A172 (cell line): ENCODE results near the gene NTM. TPM values are rescaled to one million over a fixed set of nuclear protein-coding genes. Genes with fewer than 3 reads are reported as not detected.
A peak's percentile ranks its signal among the peaks of the same experiment; 100 is the strongest.

Experiments used
- DNase-seq: peaks from one replicate; pipeline ENCODE4 v3.0.0-alpha.2; 2015; ENCODE audit warnings: low spot score
- total RNA-seq: library from RNA; depleted of rRNA; stranded (reverse); fragments of >200 nt; shearing (Covaris generic); gene quantifications from 2 replicates; pipeline ENCODE4 v1.2.3, GENCODE V29; 2014

NTM gene
- total RNA-seq, 1 experiment from 2014 or later: 1.4 TPM

DNA sequence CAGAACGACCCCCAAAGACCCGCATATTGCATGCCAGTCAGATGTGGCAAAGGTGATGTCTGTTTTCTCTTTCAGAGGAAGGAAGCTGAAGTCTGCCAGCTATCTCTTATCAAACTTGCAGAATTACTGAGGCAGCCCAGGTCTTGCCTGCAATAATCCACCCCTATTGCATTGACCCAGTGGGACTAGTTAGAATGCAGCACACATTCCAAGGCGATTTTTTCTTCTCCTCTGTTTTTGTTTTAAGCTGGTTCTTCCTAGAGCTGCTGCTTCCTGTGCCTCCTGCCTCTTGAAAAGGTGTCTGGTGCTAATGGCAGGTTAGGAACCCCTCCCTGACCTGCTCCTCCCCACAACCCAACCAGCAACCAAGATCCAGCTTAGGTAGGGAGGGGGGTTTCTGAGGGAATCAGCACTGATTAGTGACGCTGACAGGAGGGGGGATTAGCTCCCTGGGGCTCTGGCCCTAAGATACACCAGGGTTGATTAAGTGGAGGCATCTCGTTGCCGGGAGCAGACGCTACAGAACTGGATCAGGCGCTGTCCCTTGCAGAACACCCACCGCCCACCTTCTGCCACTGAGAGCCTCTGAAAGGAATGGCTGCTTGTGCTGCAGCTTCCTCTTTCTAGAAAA lies 2.8 kb downstream of the NTM start:
- no peak for DNase-seq

DNA sequence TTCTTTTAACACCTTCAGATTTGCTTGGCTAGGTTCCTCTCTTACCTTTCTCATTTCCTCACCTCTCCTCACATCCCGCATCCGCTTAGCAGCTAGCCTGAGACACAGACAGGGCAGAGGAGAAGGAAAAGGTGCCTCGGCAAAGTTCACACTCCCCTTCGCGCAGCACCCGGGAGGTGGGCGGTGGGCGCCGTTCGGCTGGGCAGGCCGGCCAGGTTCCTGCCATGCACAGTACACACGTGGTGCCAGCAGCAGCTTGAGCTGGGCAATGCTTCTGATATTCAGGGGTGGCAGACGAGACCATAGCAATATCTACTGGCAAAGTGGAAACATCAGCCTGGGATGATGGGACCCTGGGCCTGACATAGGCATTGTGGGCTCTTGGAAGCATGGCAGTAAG lies 3.3 kb downstream of the NTM start:
- no peak for DNase-seq

DNA sequence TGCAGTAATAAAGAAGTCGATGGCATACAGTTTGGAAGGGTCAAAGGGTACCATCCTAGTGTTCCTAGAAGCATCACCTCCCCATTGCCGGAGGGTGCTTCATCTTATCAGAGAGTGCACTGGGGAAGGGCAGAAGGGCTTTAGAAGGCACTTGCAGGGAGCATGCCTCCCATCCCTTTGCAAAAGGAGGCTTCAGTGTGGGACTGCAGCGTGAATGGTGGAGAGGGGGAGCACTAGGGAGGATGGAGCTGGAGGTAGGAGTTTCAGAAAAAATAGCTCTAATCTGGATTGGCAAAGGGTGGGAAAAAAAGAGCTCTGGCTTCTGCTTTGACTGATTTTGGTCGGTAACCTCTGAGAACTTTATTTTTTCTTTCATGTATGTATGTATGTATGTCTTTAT lies 5.0 kb downstream of the NTM start:
- DNase-seq: no peak

DNA sequence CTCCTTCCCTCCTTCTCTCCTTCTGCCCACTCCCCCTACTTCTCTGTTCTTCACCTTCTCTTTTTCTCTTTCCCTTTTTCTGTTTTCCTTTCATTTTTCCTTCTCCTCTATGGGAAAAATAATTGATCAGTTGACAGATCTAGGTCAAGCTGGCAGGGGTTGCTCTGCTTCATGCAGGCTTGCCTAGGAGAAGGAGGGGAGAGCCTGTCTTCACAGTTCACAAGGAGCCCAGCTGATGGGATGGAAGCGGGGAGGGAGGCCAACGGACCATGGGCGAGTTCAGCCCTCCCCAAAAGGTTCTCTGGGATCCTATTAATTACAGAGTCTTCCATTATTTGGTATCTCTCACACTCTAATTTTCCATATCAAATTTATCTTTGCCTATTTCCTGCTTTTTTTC lies 5.5 kb downstream of the NTM start:
- DNase-seq: no peak

DNA sequence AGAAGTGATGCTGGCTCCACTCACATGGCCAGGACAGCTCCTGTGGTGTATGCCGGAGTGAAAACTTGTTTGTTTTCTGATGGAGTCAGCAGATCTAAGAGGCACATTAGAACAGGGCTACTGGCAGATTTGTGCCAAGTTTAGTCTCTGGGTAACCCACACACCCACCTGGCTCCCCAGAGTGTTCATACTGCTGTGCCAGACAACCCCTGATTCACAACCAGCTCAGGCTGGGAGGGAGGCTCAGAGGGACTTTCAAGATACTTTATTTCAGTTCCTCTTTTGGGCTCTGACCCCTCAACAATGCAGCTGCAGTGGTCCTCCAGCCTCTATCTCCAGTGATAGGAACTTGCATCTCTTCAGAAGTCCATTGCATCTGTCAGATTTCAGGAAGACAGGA lies 8.5 kb downstream of the NTM start:
- DNase-seq: no peak

DNA sequence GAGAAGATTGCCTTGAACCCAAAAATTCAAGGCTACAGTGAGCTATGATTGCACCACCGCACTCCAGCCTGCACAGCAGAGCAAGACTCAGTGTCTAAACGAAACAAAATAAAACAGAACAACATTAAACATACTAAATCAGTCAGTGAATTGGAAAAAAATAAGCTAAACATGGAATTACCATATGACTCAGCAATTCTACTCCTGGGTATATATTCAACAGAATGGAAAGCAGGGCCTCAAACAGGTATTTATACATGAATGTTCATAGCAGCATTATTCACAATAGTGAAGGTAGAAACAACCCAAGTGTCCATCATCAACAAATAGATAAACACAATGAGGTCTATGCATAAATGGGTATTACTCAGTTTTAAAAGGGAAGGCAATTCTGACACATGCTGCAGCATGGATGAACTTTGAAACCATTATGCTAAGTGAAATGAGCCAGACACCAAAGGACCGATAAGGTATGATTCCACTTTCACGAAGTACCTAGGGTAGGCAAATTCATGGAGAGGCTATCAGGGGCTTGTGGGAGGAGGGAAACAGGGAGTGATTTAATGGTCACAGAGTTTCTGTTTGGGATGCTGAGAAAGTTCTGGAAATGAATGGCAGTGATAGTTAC lies 15.5 kb downstream of the NTM start:
- DNase-seq: no peak

DNA sequence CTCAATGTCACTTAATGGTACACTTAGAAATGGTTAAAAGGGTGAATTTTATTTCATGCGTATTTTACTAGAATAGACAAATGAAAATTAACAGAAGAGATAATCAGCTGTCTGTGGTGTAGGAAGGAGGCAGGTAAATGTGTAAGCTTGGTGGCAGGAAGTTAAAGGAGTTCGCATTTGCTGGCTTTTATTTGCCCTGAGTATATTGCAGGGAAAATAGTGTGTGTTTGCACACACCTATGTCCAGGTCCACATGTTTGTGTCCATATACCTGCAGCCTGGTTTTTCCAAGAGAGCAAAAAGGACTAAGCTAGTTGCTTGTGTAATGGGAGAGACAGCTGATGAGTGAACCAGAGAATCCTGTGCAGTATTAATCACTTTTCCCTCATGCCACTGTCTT lies 16.0 kb downstream of the NTM start:
- DNase-seq: no peak

DNA sequence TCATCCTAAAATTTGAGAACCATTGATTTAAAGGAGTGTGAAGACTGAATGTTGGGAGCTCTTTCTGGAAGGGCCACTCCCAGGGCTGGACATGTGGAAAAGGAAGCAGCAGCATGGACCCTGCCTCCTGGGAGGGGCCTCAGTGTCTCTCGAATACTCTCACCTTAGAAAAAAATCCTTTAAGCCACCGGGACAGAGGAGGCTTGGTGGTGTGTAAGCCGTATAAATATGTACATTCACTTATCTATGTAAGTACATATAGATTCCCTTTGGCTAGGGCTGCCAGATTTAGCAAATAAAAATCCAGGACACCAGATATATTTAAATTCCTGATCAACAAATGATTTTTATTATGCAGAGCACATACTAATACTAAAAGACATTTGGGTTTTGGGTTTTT lies 17.6 kb downstream of the NTM start:
- no peak for DNase-seq

DNA sequence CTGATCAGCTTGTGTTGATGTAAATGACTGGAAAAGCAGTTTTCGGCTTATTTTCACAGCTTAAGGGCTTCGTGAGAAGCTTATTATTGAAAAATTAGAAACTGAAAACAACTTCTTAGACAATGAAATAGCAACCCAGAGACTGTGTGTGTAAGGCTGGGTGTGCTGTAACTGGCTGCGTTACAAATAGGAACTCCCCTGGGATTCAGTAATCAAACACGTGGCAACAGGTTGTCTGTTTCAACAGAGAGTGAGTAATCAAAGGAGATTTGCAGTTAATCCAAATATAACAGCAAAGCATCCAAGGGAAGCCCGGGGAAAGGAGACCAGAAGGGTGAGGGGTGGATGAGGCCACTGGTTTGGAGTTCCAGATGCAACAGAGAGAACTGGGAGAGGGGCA lies 19.2 kb downstream of the NTM start:
- no peak for DNase-seq

DNA sequence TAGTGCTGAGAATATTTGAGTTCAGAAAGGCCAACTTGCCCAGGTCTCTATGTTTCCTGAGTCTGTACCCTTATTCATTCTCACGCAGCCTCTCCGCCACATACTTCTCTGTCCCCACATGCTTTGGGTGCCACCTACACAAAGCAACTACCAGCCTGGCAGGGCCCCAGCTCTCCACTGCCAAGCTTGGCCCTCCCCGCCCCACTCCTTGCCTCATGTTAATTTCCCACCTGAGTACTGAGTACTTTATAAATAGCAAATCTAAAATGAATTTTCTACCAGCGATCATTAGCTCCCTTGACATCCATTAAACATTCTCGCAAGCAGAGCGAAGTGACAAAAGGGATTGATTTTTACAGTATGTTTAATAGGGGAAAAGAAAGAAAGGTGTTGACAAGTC lies 20.8 kb downstream of the NTM start:
- no peak for DNase-seq

DNA sequence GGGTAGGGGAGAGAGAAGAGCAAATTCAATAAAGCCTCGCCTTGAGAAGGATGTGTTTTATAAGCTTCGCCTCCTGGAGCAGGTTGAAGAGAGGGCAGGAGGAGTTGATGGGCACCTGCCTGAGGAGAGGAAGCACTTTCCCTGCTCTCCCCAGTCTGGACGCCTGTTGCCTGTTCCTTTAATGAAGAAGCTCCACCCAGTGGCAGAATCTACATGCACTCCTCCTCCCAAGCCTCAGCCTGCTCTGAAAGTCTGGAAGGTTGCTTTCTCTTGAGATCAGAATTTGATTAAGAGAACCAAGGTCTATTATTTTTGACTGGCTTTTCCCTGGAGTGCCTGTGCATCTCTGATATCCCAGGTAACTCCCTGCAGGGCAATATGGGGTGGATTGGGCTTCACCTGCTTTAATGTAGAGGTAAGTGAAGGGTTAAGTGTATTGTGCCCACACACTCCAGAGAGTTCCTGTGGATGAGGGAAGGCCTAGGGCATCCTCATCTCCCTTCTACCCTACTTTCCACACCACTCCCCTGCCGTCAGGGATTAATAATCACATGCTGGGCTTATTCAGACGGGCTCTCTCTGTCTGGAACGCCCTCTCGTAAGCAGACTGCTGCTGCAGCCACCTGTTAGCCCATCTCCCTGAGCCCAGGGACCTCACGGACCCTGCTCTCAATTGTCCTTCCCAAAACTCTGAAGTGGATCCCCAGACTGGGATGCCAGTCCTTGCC lies 22.3 kb downstream of the NTM start:
- DNase-seq: no peak

DNA sequence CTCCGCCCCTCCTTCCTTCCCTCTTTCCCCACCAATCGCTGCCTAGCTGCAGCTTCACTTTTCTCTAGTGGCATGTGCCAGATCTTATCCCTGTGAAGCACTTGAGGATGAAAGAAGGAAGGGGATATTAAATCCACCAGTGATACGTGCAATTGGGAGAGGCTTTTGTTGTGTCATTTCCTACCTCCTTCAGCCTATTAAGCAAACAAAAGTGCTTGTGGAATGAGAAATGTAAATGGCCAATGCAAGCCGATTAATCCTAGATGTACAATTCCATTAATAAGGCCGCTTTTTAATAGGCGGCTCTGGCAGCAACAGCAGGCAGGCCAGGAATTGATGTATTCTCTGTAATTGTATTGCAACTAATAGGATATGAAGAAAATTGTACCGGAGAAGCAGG lies 23.3 kb downstream of the NTM start:
- DNase-seq: no peak

DNA sequence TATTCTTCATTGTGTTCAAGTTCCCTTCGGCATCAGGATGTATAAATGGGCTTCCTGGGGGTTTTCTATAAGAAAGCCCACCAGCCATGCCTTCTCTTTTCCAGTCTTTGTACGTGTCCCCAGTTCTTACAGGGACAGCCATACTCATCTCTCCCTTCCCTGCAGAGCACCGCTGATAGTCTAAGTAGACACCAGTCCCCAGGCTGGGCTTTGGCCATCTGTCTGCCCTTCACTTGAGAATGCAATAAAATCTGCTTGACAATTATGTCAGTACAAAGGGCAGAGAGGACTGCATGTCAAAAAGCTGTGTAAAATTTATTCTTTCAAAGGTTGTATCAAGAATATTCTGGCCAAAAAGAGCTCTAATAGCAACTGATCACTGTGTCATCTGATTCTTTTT lies 27.3 kb downstream of the NTM start:
- DNase-seq: no peak

DNA sequence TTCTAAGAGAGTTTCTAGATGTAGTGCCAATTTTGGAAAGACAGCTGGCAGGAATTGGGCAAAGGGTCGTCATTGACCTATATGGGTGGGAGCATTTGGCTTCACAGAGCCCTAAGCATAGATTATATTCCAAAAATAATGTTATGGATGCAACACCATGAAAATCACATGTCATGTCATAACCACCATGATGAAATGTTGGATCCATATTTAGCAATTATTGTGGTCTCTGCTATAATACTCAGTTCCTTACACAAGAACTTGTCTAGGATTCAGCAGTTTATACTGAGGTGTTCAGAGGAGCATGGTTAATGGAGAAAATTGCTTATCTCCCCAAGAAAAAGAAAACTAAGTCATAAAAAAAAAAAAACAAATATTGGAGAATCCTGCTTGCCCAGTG lies 31.6 kb downstream of the NTM start:
- DNase-seq: no peak

DNA sequence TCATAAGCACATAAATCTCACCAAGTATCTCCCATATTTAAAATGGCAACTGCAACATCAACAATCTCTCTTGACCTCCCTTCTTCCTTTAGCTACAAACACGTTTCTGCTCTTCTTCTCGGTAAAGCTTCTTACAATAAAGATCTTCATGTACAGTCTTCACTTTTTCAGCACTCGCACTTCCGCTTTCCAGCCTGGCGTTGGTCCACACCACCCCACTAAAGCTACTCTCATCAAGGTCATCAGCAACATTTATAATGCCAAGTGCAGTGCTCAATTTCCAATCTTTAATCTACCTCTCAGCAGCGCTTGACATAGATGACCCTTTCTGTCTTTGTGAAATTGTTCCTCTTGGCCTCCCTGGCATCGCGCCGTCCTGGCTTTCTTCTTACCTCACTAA lies 33.6 kb downstream of the NTM start:
- no peak for DNase-seq

DNA sequence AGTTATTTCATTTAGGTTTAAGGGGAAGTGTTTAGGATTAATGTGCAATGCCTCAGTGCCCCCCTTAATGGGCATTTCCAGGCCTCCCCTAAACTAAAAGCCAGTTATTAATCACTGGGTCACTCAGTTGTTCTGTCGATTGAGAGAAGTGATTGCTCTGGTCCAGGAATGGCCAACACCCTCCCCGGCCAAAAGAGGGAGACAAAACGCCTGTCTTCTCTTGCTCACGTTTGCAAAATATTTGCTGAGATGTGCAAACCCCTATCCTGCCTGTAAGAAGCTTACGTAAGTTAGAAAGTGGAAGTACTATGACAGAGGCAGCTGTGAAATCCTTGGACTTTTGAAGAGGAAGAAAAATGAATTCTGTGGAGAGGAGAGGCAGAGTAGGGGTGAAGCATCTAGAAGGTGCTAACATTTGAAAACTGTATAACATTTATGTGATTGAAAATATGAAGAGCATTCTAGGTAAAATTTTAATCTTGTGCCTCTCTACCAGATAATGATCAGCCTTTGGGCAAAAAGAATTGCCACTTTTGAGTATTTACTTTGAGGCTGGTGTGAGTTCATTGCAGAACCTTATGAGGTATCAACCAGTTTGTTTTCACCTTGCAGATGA lies 37.7 kb downstream of the NTM start:
- peak; percentile 13 for DNase-seq

DNA sequence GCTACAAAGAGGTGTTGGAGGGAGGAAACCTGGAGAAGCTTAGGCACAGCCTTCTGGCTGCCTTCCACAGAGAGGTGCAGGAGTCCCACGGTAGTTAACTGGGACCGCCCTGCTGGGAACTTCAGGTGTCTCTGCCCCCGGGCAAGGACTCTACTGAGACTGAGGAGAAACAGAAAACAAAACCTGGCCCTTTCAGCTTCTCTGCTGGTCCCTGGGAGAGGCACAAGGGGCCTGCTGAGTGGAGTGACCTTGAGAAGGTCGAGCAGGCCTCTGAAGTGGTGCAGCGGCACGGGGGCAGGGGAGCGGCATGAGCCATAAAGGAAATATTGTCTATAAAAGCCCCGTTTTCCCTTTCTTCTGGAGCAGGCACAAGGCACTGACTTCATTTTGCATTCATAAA lies 38.9 kb downstream of the NTM start:
- no peak for DNase-seq

DNA sequence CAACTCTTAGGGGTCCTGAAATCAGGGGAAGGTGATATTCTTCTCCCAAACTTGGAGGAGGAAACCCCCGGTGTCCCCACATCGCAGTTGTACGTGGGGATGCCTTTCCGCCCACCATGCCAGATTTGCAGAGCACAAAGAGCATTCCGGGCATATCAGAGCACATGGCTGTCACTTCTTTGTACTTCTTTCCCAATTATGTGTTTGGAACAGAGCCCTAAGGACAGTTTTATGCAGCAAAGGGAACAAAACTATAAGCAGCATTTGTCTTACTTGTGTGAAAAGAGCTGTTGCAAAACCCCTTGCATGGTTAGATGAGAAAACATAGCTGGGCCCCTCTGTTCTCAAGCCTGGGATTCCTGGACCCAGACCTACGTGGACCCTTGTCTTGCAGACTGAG lies 41.2 kb downstream of the NTM start:
- DNase-seq: no peak

DNA sequence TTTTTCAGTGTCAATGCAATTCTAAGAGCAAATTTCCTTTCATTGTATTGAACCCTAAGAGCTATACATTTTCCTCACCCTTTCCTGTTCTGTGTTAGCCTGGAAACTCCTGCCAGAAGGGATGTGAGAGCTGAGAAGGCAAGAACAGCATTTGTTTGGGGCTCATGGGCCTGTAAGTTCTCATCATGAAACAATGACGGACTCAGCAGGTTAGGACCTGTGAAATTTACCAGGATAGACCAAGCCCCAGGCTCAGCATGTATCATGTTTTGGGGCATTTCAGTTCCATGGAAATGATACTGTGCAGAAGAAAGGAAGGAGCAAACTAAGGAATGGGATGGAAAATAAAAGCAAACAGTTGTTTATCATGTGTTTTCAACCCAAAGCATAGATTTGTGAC lies 41.6 kb downstream of the NTM start:
- no peak for DNase-seq

DNA sequence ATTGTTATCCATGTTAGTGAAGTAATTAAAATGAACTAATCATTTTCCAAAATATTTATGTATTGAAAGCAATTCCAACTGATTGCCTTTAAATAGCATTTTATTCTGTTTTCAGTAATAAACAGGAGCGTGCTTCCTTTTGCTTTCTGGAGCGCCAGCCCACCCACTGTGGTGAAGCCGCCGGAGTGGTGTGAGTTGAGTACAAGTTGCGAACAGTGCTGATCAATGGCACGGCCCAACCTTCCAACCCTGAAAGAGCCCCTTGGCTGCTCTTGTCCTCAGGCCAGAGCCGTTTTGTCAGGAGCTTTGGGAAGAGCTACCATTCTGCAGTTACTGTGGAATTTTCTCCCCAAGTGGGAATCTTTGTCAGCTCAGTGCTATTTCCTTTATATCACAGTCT lies 42.8 kb downstream of the NTM start:
- no peak for DNase-seq

DNA sequence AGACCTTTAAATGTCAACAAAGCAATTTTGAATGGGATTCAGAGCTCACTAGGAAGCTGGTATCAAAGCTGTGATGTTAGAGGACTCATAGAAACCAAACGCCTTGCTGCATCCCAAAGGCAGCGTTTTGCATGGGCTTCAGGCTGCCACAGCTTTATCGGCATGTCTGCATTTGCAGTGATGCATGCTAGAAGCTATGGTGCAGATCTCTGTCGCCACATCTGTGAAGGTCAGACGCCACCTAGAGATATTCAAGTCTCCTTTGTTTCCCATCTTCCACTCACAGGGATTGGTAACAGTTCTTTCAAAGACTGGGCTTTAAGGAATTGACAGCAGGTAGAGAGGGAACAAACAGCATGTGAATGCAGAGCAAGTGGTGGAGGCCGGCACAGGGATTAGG lies 47.8 kb downstream of the NTM start:
- DNase-seq: no peak

DNA sequence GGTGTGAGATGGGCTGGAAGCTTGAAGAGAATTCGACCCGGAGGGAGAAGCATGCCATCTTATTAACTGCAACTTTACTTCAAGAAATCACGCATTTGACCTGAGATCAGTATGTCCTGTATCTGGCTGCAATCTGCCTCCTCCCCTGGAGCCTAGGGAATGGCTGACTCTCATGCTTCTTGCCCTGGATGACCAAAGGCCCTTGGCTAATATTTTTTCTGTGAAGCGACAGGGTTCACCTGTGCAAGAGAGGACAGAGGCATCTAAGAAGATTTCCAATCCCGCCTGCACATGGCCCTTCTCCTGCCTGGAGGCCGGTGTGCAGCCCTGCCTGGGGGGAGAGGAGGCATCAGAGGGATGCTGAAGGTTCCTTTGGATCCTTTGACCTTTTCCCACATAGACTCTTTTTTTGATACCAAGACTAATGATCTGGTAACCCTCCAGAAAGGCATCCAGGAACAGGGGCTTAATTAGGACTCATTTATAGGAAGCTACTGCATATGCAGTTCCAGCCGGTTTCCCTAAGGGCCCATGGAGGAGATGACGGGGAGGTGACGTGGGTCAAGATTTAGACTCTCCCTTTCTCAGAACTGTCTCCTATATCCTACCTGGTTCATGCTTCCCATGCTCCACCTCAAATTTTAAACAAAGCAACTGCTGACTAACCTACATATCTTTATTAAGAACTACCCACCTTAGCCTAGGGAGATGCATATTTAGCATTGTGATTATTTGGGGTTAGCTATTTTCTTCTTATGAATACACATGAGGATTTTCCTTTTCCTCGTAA lies 50.8 kb downstream of the NTM start:
- DNase-seq: no peak
